ENCODE measurements around the gene CYP26A1. TPM values are rescaled to one million over a fixed set of nuclear protein-coding genes. Genes with fewer than 3 reads are reported as not detected.

The CYP26A1 gene
- total RNA-seq, 4 donors from 2014 or later: 0.76 TPM; not detected in 3

DNA sequence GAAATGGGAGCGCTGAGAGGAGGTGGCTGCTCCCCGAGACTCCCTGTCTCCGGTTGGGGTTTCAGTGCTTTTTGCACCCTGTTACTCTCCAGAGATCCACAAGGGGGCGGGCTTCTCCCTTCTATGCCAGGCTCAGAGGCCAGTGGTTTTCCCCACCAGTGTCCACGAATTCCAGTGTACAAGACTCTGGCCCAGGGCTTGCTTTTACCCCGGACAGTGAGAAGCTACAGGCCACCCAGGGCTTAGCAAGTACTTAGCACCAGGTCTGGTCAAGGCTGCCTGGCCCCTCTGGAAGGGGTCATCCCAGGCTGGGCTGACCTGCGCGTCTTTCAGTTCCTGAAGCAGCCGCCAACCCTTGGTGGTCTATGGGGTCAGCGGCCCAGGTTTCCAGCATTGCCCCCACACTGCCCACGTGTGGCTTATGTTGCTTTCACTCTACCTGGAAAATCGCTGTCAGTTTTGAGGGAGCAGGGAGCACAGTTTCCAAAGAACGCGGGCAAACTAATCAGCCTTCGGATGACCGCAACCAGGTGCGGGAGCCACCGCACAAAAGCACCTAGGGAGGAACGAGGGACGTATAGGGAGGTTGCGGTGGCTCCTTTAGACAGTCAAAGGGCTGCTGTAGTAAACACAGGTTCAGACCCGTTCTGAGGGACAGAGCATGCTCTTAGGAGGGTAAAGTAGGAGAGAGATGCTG lies 6.8 kb downstream of the CYP26A1 start:
- Histone ChIP-seq H3K4me1 (no peaks in the 10 kb centered on the region), H3K27ac (no peak overlapping the region), H3K4me3 (no peak overlapping the region), H3K27me3 (peaks cover 0 to 6% of the 10 kb centered on the region in 2 donors), H3K36me3 (no peaks in the 10 kb centered on the region), H3K9me3 (no peaks in the 10 kb centered on the region)
- intact Hi-C loops (cut with DNase I; ENCODE audit: low total_unique reads): no loop called here
- no peak for DNase-seq
- TF ChIP-seq POLR2A (IDR thresholded peaks at IDR 0.05): no peak
- TF ChIP-seq, protein P1, sequence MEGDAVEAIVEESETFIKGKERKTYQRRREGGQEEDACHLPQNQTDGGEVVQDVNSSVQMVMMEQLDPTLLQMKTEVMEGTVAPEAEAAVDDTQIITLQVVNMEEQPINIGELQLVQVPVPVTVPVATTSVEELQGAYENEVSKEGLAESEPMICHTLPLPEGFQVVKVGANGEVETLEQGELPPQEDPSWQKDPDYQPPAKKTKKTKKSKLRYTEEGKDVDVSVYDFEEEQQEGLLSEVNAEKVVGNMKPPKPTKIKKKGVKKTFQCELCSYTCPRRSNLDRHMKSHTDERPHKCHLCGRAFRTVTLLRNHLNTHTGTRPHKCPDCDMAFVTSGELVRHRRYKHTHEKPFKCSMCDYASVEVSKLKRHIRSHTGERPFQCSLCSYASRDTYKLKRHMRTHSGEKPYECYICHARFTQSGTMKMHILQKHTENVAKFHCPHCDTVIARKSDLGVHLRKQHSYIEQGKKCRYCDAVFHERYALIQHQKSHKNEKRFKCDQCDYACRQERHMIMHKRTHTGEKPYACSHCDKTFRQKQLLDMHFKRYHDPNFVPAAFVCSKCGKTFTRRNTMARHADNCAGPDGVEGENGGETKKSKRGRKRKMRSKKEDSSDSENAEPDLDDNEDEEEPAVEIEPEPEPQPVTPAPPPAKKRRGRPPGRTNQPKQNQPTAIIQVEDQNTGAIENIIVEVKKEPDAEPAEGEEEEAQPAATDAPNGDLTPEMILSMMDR (IDR thresholded peaks at IDR 0.05): peak; percentile 40 to 61 (median 52)

- TF ChIP-seq POLR2A (IDR thresholded peaks at IDR 0.05): no peak
- TF ChIP-seq, protein P1 (IDR thresholded peaks at IDR 0.05): no peak
- Histone ChIP-seq H3K36me3 (no peaks in the 10 kb centered on the region), H3K27ac (no peak overlapping the region), H3K9me3 (no peaks in the 10 kb centered on the region), H3K4me1 (no peaks in the 10 kb centered on the region), H3K4me3 (no peak overlapping the region), H3K27me3 (peaks cover 0 to 5% of the 10 kb centered on the region in 2 donors)
- no peak for DNase-seq
- intact Hi-C loops (cut with DNase I; ENCODE audit: low total_unique reads): no loop called here
Measured at GRCh38 chr10:93081318-93081717, 7.6 kb downstream of the CYP26A1 start.

- no peaks in the 10 kb centered on the region for H3K9me3 ChIP-seq
- H3K36me3 ChIP-seq: no peaks in the 10 kb centered on the region
- no peaks in the 10 kb centered on the region for H3K4me1 ChIP-seq
- no peak for DNase-seq
- no peak for TF ChIP-seq POLR2A (IDR thresholded peaks at IDR 0.05)
- TF ChIP-seq, protein P1 (IDR thresholded peaks at IDR 0.05): no peak
- H3K27me3 ChIP-seq: peaks cover 0 to 4% of the 10 kb centered on the region in 2 donors
- H3K4me3 ChIP-seq: no peak overlapping the region
- intact Hi-C loops (cut with DNase I; ENCODE audit: low total_unique reads): no loop called here
- H3K27ac ChIP-seq: no peak overlapping the region
Measured at GRCh38 chr10:93081834-93082233, 8.1 kb downstream of the CYP26A1 start.

DNA sequence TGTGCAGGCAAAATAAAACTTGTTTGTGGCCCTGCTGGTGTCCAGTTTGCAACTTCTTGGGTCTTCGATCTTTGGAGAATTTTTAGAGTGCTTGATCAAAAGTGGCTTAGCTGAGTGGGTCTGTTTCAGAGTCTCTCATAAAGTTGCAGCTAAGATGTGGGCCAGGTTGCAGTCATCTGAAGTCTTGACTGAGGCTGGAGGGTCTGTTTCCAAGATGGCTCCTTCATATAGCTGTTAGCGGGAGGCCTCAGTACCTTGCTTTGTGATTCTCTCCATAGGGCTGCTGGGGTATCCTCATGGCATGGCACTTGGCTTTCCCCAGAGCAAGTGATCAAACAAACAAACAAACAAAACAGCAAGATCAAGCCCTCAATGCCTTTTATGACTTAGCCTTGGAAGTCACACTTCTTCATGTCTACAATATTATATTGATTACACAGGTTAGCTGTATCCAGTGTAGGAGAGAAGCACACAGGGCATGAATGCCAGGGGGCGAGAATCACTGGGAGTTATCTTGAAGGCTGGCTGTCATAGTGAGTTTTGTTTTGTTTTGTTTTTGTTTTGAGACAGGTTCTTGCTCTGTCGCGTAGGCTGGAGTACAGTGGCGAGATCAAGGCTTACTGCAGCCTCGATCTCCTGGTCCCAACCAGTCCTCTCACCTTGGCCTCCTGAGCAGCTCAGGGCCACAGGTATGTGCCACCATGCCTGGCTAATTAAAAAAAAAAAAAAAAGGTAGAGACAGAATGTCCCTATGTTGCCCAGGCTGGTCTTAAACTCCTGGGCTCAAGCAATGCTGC lies 10.2 kb downstream of the CYP26A1 start:
- intact Hi-C loops (cut with DNase I; ENCODE audit: low total_unique reads): no loop called here
- TF ChIP-seq, protein P1 (IDR thresholded peaks at IDR 0.05): no peak
- no peak for TF ChIP-seq POLR2A (IDR thresholded peaks at IDR 0.05)

GRCh38 chr10:93085272-93085859 lies 11.7 kb downstream of the CYP26A1 start:
- H3K27me3 ChIP-seq: no peaks in the 10 kb centered on the region
- intact Hi-C loops (cut with DNase I; ENCODE audit: low total_unique reads): no loop called here
- no peaks in the 10 kb centered on the region for H3K36me3 ChIP-seq
- DNase-seq: no peak
- H3K9me3 ChIP-seq: no peaks in the 10 kb centered on the region
- H3K27ac ChIP-seq: no peak overlapping the region
- no peaks in the 10 kb centered on the region for H3K4me1 ChIP-seq
- TF ChIP-seq, protein P1 (IDR thresholded peaks at IDR 0.05): no peak
- TF ChIP-seq POLR2A (IDR thresholded peaks at IDR 0.05): no peak
- H3K4me3 ChIP-seq: no peak overlapping the region

More for the DNA sequence above, 10.2 kb downstream of the CYP26A1 start:
- Histone ChIP-seq H3K4me1 (no peaks in the 10 kb centered on the region), H3K36me3 (no peaks in the 10 kb centered on the region), H3K27me3 (no peaks in the 10 kb centered on the region), H3K27ac (no peak overlapping the region), H3K9me3 (no peaks in the 10 kb centered on the region), H3K4me3 (no peak overlapping the region)
- DNase-seq: no peak
